Measurements from ENCODE around the gene DMP1.

The DMP1 gene, protein sequence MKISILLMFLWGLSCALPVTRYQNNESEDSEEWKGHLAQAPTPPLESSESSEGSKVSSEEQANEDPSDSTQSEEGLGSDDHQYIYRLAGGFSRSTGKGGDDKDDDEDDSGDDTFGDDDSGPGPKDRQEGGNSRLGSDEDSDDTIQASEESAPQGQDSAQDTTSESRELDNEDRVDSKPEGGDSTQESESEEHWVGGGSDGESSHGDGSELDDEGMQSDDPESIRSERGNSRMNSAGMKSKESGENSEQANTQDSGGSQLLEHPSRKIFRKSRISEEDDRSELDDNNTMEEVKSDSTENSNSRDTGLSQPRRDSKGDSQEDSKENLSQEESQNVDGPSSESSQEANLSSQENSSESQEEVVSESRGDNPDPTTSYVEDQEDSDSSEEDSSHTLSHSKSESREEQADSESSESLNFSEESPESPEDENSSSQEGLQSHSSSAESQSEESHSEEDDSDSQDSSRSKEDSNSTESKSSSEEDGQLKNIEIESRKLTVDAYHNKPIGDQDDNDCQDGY

DNA sequence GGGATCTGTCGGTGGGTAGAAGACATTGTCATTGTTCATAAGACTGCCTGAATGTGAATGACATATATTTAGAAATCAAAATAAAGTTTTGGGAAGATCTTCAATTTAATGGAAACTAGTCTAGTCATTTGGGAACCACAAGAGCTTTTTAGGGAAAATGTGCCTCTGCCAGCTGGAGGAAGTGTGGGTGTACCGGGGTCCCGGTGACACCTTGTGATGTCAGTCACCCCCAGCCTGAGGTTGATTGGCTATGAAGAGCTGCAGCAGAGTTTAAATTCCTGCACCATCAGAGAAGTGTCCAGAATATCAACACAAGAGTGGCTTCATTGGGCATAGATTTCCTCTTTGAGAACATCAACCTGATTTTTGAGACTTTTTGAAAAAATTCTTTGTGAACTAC lies at the start of gene DMP1:
DMP1 (plus strand) TSS at position 301 of the 400 bp plus-strand sequence. CDS start 6,213 bp downstream, outside the sequence.
- no peak within 1 kb of the TSS for H3K4me3 ChIP-seq (ENCODE audit: control insufficient read depth, low read depth, low read length)
- no peak for DNase-seq (ENCODE audit: low read depth)
- TF ChIP-seq, protein P1, sequence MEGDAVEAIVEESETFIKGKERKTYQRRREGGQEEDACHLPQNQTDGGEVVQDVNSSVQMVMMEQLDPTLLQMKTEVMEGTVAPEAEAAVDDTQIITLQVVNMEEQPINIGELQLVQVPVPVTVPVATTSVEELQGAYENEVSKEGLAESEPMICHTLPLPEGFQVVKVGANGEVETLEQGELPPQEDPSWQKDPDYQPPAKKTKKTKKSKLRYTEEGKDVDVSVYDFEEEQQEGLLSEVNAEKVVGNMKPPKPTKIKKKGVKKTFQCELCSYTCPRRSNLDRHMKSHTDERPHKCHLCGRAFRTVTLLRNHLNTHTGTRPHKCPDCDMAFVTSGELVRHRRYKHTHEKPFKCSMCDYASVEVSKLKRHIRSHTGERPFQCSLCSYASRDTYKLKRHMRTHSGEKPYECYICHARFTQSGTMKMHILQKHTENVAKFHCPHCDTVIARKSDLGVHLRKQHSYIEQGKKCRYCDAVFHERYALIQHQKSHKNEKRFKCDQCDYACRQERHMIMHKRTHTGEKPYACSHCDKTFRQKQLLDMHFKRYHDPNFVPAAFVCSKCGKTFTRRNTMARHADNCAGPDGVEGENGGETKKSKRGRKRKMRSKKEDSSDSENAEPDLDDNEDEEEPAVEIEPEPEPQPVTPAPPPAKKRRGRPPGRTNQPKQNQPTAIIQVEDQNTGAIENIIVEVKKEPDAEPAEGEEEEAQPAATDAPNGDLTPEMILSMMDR (conservative IDR thresholded peaks at IDR 0.05; ENCODE audit: control insufficient read depth, insufficient read depth, low read depth, low read length), result no peak

DNA sequence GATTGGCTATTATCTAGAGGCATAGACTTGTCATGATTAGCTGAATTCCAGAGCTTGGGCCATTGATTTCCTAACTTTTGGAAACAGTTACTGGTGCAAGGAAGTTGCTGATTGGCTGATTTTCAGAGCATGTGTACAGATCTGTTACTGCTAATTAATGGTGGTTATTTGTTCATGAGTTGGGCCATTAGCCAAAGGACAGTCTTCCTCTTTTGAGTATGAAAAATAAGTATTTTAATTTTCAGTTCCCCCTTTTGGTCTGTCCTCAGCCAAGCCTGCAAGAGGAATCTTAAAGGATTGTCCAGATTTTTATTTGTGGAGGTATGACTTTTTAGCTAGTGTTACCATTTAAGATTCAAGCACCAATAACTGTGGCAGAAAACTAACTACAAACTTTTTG lies 48.7 kb upstream of the DMP1 start:
- TF ChIP-seq, protein P1 (conservative IDR thresholded peaks at IDR 0.05; ENCODE audit: control insufficient read depth, insufficient read depth, low read depth, low read length), result no peak
- DNase-seq (ENCODE audit: low read depth), result no peak
- H3K4me3 ChIP-seq (ENCODE audit: control insufficient read depth, low read depth, low read length), result no peak overlapping the region

DNA sequence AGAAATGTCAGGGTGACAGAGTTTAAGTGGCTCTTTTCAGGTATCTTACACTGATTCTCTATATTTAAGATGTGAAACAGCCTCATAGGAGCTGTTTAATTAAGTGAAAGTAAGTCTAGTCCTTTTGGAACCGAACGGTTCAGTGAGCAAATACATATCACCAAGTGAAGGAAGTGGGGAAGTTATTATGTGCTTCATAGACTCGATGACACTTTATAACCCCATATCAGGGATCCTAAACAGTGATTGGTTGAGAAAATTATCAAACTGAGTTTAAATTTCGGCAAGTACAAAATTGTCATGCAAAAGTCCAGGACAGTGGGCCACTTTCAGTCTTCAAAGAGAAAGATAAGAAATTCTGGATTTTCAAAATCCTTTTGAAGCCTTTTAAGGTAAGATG lies 41.9 kb upstream of the DMP1 start, which contains the start of gene DSPP:
DSPP (plus strand) TSS at position 301 of the 400 bp plus-strand sequence. CDS start 2,380 bp downstream, outside the sequence.
- H3K4me3 ChIP-seq (ENCODE audit: control insufficient read depth, low read depth, low read length), result no peak within 1 kb of the TSS
- TF ChIP-seq, protein P1 (conservative IDR thresholded peaks at IDR 0.05; ENCODE audit: control insufficient read depth, insufficient read depth, low read depth, low read length), result no peak
- DNase-seq (ENCODE audit: low read depth), result no peak

DNA sequence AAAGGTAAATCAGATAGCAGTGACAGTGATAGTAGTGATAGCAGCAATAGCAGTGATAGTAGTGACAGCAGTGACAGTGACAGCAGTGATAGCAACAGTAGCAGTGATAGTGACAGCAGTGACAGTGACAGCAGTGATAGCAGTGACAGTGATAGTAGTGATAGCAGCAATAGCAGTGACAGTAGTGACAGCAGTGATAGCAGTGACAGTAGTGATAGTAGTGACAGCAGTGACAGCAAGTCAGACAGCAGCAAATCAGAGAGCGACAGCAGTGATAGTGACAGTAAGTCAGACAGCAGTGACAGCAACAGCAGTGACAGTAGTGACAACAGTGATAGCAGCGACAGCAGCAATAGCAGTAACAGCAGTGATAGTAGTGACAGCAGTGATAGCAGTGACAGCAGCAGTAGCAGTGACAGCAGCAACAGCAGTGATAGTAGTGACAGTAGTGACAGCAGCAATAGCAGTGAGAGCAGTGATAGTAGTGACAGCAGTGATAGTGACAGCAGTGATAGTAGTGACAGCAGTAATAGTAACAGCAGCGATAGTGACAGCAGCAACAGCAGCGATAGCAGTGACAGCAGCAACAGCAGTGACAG lies 35.7 kb upstream of the DMP1 start:
- no peak overlapping the region for H3K4me3 ChIP-seq (ENCODE audit: control insufficient read depth, low read depth, low read length)
- no peak for DNase-seq (ENCODE audit: low read depth)
- TF ChIP-seq, protein P1 (conservative IDR thresholded peaks at IDR 0.05; ENCODE audit: control insufficient read depth, insufficient read depth, low read depth, low read length), result no peak

DNA sequence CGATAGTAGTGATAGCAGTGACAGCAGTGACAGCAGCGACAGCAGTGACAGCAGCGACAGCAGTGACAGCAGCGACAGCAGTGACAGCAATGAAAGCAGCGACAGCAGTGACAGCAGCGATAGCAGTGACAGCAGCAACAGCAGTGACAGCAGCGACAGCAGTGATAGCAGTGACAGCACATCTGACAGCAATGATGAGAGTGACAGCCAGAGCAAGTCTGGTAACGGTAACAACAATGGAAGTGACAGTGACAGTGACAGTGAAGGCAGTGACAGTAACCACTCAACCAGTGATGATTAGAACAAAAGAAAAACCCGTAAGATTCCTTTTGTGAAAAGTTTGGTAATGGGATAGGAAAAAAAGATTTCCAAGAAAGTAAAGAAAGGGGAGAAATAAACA lies 33.8 kb upstream of the DMP1 start:
- no peak for DNase-seq (ENCODE audit: low read depth)
- H3K4me3 ChIP-seq (ENCODE audit: control insufficient read depth, low read depth, low read length), result no peak overlapping the region
- TF ChIP-seq, protein P1 (conservative IDR thresholded peaks at IDR 0.05; ENCODE audit: control insufficient read depth, insufficient read depth, low read depth, low read length), result no peak

DNA sequence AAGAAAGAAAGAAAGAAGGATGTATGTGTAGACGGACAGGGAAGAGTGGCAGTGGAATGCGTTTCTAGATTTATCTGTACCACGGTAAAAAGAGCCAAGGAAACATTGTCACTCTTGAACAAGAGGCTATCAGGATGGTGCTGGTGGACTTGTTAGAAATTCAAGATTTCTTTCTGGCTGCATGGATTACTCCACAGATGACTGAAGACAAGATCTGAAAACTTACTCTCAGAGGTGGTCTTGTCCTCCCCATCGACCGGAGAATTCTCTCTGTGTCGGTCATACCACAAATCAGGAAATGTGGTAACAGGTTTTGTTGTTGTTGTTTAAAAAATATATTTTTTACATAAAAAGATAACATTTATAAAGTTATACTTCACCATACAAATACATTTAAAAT lies 30.0 kb upstream of the DMP1 start:
- no peak for DNase-seq (ENCODE audit: low read depth)
- TF ChIP-seq, protein P1 (conservative IDR thresholded peaks at IDR 0.05; ENCODE audit: control insufficient read depth, insufficient read depth, low read depth, low read length), result no peak
- H3K4me3 ChIP-seq (ENCODE audit: control insufficient read depth, low read depth, low read length), result no peak overlapping the region
